NCI-H1436 (cell line): Measurements from ENCODE around the gene DARS1.
"Not testable (repeated sequence)": the region's sequence is repeated elsewhere in the genome, so short reads cannot be mapped to it uniquely, and the experiment has no call there.

Experiments
- DNase-seq: peaks from one replicate; lab custom pipeline; 2025; lab: John Stamatoyannopoulos, UW

Gene DARS1

DNA sequence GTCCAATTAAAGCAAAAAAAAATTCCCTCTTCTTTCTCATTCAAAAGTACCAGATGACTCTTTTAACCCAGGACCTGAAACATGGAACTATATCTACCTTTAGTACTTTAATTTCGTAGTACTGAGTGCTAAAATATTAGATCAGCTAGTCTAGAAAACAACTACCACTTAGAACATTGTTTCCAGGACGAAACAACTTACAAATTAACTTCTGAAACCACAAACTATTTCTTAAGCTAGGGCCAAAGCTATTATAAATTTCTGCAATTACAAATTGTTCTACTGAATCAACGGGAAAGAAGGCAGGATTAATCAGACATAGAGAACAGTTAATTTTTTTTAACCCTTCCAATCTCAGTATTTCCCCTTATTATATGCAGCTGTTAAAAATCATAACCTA lies 39.9 kb downstream of the DARS1 start:
- DNase-seq, result no peak

DNA sequence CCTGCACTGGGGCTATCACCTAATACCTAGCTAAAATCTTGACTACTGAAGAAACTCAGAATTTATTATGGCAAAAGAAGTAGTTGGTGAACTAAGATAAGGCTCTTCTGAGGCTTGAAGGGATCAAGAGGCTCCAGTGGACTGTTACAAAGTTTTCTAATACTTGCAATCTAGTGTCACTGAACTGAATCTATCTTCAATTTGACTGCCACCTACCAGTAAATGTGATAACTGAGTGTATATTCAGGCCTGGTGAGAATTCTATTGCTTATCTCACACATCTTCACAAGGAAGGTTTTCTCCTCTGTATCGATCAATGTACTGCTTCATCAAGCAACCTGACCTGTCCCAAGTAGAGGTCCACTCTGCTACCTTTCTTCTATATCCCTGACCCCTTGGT lies 40.8 kb downstream of the DARS1 start:
- no peak for DNase-seq

DNA sequence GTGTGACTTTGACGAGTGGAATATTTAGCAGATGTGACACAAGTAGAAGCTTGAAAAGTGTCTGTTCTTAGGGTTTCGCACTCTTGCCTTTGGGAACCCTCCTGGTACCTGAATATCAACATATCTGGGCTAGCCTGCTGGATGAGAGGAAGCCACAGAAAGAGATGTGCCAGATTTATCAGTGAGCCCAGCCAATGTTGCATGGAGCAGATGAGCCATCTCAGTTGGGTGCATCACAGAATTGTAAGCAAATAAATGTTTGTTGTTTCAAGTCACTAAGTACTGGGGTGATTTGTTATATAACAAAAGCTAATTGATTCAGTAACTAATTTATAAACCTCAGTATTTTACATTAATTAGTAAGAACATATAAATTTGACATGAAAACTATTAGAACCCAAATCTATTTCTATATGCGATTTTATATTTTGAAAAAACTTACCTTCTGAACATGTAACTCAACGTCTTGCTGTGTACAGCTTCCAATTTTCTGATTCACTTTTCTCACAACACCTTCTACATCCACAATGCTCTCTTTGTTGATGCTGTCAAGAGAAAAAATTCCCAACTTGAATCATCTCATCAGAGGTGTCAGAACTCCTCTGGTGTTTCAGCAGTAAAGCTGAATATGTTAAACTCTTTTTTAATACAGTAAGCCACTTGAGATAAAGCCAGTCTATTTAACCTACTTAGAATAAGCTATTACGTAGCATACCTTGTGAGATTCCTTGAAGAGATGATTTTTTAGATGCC lies 42.3 kb downstream of the DARS1 start:
- no peak for DNase-seq

GRCh38 chr2:135936524-135936923 lies 48.9 kb downstream of the DARS1 start:
- no peak for DNase-seq

DNA sequence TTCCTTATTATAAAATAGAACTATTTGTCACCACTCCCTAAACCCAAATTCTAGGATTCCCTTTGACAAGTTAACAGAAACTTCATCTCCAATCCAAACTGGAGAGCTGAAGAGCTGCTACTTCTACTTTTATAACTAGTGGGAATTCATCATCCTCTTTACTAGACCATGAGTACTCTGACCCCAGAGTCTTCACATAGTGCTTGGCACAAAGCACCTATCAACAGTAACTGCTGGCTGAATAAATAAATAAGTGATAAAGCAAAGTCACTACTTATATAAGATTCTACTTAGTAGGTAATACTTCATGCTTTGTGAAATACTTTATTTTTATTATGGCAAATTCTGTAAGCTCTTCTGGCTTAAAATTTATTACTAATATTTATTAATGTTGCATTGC lies 49.5 kb downstream of the DARS1 start:
- no peak for DNase-seq

- no peak for DNase-seq
These were observed 53.5 kb downstream of the DARS1 start for GRCh38 chr2:135931776-135932443.

DNA sequence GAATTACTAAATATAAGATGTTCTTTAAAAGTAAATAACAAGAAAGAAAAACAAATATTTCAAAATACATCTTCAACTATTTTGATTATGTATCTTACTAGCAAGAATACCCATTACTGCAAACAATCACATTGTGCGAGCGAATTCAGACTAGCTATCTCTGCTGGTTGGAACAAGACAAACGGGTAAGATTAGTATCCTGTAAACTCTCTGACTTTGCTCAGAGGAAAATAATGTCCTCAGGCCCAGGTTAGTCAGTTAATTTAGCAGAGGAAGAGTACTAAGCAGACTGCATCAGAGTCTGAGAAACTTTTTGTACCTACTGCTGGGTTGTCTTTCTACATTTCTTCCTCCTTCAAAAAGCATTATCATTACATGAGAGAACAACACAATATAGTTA lies 58.8 kb downstream of the DARS1 start:
- DNase-seq, result no peak

GRCh38 chr2:135925571-135925970 lies 59.9 kb downstream of the DARS1 start:
- no peak for DNase-seq

- DNase-seq, result peak; percentile 2
These were observed 69.2 kb downstream of the DARS1 start for GRCh38 chr2:135916207-135916606.

DNA sequence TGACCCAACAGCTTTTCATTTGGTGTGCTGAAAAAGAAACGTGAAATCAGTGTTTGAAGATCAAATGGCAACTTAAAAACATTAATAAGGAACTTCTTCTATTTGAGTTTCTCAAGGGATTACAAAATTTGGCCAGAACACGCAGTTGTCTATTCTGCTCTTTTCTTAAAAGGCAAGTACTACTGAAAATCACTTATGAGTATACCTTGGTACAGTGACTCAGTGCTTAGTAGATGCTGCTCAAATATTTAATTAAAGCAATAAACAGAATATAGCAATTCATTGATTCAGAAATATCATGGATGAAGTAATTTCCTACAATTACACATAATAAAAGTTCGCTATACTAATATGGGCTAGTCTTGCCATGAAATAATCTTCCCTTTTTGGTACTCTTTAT lies 70.9 kb downstream of the DARS1 start:
- no peak for DNase-seq

- peak; percentile 58 for DNase-seq
These were observed 71.6 kb downstream of the DARS1 start for GRCh38 chr2:135913727-135914365.

DNA sequence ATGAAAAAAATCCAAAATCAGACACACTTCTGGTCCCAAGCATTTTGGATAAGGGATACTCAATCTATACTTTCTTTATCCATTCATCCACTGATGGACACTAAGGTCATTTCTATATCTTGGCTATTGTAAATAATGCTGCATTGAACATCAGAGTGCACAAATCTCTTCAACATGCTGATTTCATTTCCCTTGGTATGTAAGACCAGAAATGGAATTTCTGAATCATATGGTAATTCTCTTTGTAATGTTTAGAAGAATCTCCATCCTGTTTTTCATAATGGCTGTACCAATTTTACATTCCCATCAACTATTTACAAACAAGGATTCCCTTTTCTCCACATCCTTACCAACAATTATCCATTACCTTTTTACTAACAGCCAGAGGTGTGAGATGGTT lies 75.5 kb downstream of the DARS1 start:
- DNase-seq, result no peak

DNA sequence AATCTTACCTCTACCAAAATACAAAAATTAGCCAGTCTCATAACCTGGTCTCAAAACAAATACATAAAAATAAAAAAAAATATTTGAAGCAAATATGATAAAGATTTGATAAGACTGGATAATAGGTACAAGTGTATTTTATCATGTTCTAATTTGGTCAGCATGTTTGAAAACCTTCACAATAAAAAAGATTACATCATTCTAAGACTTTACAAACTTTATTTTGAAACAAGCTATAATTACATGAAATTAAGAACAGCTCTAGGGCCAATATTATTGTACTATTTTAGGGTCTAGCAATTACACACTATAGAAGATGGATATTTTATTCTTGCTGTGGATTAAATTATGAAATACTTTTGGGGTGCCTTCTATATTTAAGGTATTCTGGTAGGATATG lies 79.7 kb downstream of the DARS1 start:
- DNase-seq, result no peak

GRCh38 chr2:135904341-135904989 lies 81.0 kb downstream of the DARS1 start:
- no peak for DNase-seq

GRCh38 chr2:135903650-135904049 lies 81.8 kb downstream of the DARS1 start:
- no peak for DNase-seq

DNA sequence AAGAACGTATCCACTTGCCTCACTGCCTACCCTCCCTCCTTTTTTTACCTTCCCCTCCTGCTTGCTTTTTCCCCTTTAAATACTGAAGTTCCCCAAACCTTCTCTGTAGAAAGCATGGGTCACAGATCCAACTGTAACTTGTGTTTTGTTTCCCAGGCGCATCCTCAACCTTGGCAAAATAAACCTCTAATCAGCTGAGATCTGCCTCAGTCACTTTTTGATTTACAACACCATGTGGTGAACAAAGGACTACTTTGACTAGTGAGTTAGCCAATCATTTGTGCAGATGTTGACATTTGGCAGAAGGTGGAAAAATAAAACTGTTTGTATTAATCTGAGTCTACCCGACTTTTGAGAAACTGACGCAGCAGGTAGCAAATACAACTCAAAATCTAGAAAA lies 85.9 kb downstream of the DARS1 start:
- DNase-seq, result no peak

- DNase-seq, result no peak
These were observed 87.1 kb downstream of the DARS1 start for GRCh38 chr2:135898234-135898786.

GRCh38 chr2:135894930-135895329 lies 90.5 kb downstream of the DARS1 start:
- no peak for DNase-seq

GRCh38 chr2:135893374-135893794 lies 92.0 kb downstream of the DARS1 start:
- no peak for DNase-seq

DNA sequence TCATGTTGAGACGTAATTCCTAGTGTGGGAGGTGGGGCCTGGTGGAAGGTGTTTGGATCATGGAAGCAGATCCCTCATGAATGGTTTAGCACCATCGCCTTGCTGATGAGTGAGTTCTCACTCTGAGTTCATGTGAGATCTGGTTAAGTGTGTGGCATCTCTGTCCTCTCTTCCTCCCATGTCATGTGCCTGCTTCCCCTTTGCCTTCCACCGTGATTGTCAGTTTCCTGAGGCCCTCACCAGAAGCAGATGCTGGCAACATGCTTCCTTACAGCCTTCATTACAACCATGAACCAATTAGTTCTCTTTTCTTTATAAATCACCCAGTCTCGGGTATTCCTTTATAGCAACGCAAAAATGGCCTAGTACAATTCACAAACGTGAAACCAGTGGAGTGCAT lies 94.6 kb downstream of the DARS1 start:
- no peak for DNase-seq

GRCh38 chr2:135890149-135890548 lies 95.3 kb downstream of the DARS1 start:
- no peak for DNase-seq

DNA sequence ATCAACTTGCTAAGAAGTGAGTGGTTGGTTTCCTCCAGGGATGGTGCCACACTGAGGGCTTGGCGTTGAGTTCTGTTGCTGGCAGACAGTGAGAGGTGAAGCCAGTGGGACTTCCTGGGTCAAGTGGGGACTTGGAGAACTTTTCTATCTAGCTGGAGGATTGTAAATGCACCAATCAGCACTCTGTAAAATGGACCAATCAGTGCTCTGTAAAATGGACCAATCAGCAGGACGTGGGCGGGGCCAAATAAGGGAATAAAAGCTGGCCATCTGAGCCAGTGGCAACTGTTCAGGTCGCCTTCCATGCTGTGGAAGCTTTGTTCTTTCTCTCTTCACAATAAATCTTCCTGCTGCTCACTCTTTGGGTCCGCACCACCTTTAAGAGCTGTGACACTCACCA lies 96.8 kb downstream of the DARS1 start:
- DNase-seq, result not testable (repeated sequence)
